ENCODE measurements around the gene BSND. TPM values are rescaled to one million over a fixed set of nuclear protein-coding genes. Genes with fewer than 3 reads are reported as not detected.
"Not testable (repeated sequence)": the region's sequence is repeated elsewhere in the genome, so short reads cannot be mapped to it uniquely, and the experiment has no call there.

Gene BSND
- total RNA-seq, 1 donor from 2014 or later: not detected

DNA sequence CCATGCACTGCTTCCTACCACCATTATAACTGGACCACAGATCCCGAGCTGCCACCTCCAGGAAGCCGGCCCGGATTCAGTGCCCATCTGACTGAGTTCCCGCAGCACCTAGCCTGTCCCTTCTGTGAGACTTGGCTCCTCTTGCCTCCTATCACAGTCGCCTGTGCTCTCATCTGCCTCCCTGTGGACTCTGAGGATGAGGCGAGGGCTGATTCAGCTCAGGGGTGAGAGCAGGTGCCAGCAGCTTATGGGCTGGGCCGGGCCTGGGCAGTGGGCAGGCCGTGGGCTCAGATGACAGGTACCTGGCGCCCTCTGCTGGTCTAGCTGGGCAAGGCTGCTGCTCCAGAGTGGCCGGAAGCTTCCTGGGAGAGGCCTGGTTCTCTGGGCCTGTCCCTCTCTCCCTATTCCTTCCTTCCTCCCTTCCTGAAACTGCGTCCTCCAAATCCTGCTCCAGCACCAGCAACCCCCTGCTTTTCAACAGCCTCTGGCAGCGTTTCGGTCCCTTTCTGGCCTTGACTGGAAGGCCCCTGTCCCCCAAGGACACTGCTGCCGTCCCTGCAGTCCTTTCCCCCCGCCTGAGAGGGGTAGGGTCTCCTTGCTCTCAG is 23.3 kb downstream of the BSND start:
- Mint-ChIP-seq H3K4me1 (ENCODE audit: low read depth) (peaks cover 17% of the 10 kb centered on the region), H3K9me3 (ENCODE audit: low read depth) (no peaks in the 10 kb centered on the region), H3K27ac (ENCODE audit: unreplicated experiment) (peak overlapping the region; percentile 78), H3K36me3 (ENCODE audit: low read depth) (no peaks in the 10 kb centered on the region), H3K27me3 (ENCODE audit: low read depth) (peaks cover 1% of the 10 kb centered on the region), H3K4me3 (ENCODE audit: unreplicated experiment) (no peak overlapping the region)
- no peak for DNase-seq (ENCODE audit: low spot score)
- TF ChIP-seq CTCF (IDR thresholded peaks at IDR 0.05): peak; percentile 95

GRCh38 chr1:55024163-55024562 is 25.4 kb downstream of the BSND start:
- peaks cover 19% of the 10 kb centered on the region for H3K4me1 Mint-ChIP-seq (ENCODE audit: low read depth)
- H3K9me3 Mint-ChIP-seq (ENCODE audit: low read depth); H3K27ac Mint-ChIP-seq (ENCODE audit: unreplicated experiment); H3K36me3 Mint-ChIP-seq (ENCODE audit: low read depth); H3K4me3 Mint-ChIP-seq (ENCODE audit: unreplicated experiment); H3K27me3 Mint-ChIP-seq (ENCODE audit: low read depth); DNase-seq (ENCODE audit: low spot score): not testable (repeated sequence)

DNA sequence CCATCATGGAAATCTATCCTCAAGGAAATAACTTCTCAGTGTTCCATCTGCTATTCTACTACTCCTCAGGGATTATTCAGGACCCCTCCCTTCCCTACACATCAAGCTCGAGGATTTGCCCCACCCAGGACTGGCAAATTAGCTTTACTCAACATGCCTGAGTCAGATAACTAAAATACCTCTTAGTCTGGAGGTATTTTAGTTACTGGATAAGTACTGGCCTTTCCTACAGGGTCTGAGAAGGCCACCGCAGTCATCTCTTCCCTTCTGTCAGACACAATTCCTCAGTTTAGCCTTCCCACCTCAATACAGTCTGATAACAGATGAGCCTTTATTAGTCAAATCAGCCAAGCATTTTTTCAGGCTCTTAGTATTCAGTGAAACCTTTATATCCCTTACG is 27.9 kb downstream of the BSND start:
- H3K27ac Mint-ChIP-seq (ENCODE audit: unreplicated experiment); H3K9me3 Mint-ChIP-seq (ENCODE audit: low read depth); H3K27me3 Mint-ChIP-seq (ENCODE audit: low read depth); H3K4me3 Mint-ChIP-seq (ENCODE audit: unreplicated experiment); H3K36me3 Mint-ChIP-seq (ENCODE audit: low read depth); DNase-seq (ENCODE audit: low spot score): not testable (repeated sequence)
- peaks cover 19% of the 10 kb centered on the region for H3K4me1 Mint-ChIP-seq (ENCODE audit: low read depth)

- H3K4me3 Mint-ChIP-seq (ENCODE audit: unreplicated experiment); H3K27ac Mint-ChIP-seq (ENCODE audit: unreplicated experiment): not testable (repeated sequence)
These were observed 32.4 kb downstream of the BSND start for GRCh38 chr1:55031098-55031497.

DNA sequence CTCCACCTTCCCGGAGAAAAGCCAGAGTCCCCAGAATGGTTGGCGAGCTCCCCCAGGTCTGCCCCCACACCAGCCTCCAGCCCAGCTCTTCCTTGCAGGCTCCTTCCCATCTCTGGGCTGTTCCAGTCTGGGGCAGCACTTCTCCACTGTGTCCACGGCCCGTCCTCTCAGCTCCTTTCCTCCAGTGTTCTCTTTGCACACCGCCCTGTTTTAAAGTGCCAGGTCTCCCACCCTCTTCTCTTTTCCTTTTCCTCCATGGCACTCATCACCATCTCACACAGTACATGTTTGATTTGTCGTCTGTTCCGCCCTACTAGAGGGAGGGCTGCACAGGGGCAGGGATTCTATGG is 34.5 kb downstream of the BSND start:
- Mint-ChIP-seq H3K4me1 (ENCODE audit: low read depth) (no peaks in the 10 kb centered on the region), H3K4me3 (ENCODE audit: unreplicated experiment) (no peak overlapping the region), H3K27ac (ENCODE audit: unreplicated experiment) (no peak overlapping the region), H3K36me3 (ENCODE audit: low read depth) (no peaks in the 10 kb centered on the region), H3K27me3 (ENCODE audit: low read depth) (peaks cover 32% of the 10 kb centered on the region), H3K9me3 (ENCODE audit: low read depth) (no peaks in the 10 kb centered on the region)
- no peak for DNase-seq (ENCODE audit: low spot score)
- no peak for TF ChIP-seq CTCF (IDR thresholded peaks at IDR 0.05)

More at GRCh38 chr1:55031098-55031497, 32.4 kb downstream of the BSND start:
- not testable (repeated sequence) for H3K9me3 Mint-ChIP-seq (ENCODE audit: low read depth); H3K36me3 Mint-ChIP-seq (ENCODE audit: low read depth); DNase-seq (ENCODE audit: low spot score)
- Mint-ChIP-seq H3K4me1 (ENCODE audit: low read depth) (peaks cover 11% of the 10 kb centered on the region), H3K27me3 (ENCODE audit: low read depth) (peaks cover 20% of the 10 kb centered on the region)

DNA sequence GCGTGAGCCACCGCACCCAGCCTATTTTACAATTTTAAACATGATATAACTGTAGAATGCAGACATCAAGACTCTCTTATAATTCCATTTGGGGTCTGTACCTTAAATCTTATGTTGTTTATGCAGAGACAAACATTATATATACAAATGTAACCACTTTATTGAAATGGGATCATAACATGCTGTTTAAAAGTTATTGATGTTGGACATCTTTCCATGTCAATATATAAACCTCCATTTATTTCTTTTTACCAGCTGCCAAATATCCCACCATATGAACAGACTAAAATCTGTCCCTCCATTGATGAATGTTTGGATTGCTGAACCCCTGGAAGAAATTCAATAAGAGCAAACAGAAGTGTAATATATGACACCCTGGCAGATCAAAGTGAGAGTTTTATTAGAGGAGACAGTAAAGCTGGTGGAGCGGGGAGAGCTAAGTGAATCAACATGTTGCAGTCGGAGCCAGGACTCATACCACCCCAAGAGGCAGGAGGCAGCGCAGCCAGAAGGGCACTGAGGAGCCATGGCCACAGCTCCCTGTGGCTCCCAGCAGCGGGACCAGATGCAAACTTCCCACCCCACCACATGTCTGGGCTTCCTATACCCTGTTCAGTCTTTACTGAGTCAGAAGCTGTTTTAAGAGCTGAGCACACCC is 35.9 kb downstream of the BSND start:
- no peak for DNase-seq (ENCODE audit: low spot score)
- Mint-ChIP-seq H3K27ac (ENCODE audit: unreplicated experiment) (no peak overlapping the region), H3K9me3 (ENCODE audit: low read depth) (no peaks in the 10 kb centered on the region), H3K4me3 (ENCODE audit: unreplicated experiment) (no peak overlapping the region), H3K4me1 (ENCODE audit: low read depth) (peaks cover 9% of the 10 kb centered on the region), H3K36me3 (ENCODE audit: low read depth) (no peaks in the 10 kb centered on the region), H3K27me3 (ENCODE audit: low read depth) (peaks cover 42% of the 10 kb centered on the region)
- TF ChIP-seq CTCF (IDR thresholded peaks at IDR 0.05): no peak

GRCh38 chr1:55035904-55036303 is 37.2 kb downstream of the BSND start:
- Mint-ChIP-seq H3K9me3 (ENCODE audit: low read depth) (no peaks in the 10 kb centered on the region), H3K27ac (ENCODE audit: unreplicated experiment) (no peak overlapping the region), H3K27me3 (ENCODE audit: low read depth) (peaks cover 52% of the 10 kb centered on the region), H3K4me3 (ENCODE audit: unreplicated experiment) (no peak overlapping the region), H3K4me1 (ENCODE audit: low read depth) (peaks cover 20% of the 10 kb centered on the region), H3K36me3 (ENCODE audit: low read depth) (no peaks in the 10 kb centered on the region)
- DNase-seq (ENCODE audit: low spot score): no peak
- no peak for TF ChIP-seq CTCF (IDR thresholded peaks at IDR 0.05)

Data from chondrocyte (in vitro differentiated cells).